Fibroblast of lung (primary cell): Measurements from ENCODE around the gene BBX. TPM values are rescaled to one million over a fixed set of nuclear protein-coding genes. Genes with fewer than 3 reads are reported as not detected.

Experiments used
- DNase-seq, 2 donors: peaks; one replicate each; pipeline versions ENCODE4 v3.0.0 to v3.0.0-alpha.2; 2010; ENCODE audit warnings: low read depth in 2 of 2
- H2AFZ ChIP-seq: 2 replicates; pipeline ENCODE4 v1.5.1; 2012; ENCODE audit warnings: low read length, control low read depth, inconsistent platforms
- H3K27ac ChIP-seq: 2 replicates; pipeline ENCODE4 v1.5.1; 2011; ENCODE audit warnings: low read length, control low read depth; ENCODE audit not compliant: insufficient read depth
- H3K27me3 ChIP-seq: 2 replicates; pipeline ENCODE4 v1.5.1; 2011; ENCODE audit warnings: mild to moderate bottlenecking, low read length; ENCODE audit not compliant: control insufficient read depth, insufficient read depth
- H3K36me3 ChIP-seq: 2 replicates; pipeline ENCODE4 v1.5.1; 2011; ENCODE audit warnings: low read length; ENCODE audit not compliant: control insufficient read depth, insufficient read depth
- H3K4me1 ChIP-seq: 2 replicates; pipeline ENCODE4 v1.5.1; 2011; ENCODE audit warnings: low read length; ENCODE audit not compliant: control insufficient read depth, insufficient read depth; ENCODE audit errors: extremely low read depth
- H3K4me2 ChIP-seq: 2 replicates; pipeline ENCODE4 v1.5.1; 2011; ENCODE audit warnings: low read length, control low read depth; ENCODE audit not compliant: insufficient read depth; ENCODE audit errors: extremely low read depth
- H3K4me3 ChIP-seq, 4 experiments: fragments of 200-600 bp in 1 of 4; sonication (generic) in 1 of 4; replicated peaks in 1 of 4; 2 replicates each; pipeline ENCODE4 v1.5.1; 2011 to 2016; ENCODE audit warnings: low read length in 4 of 4, low read depth in 3 of 4, mild to moderate bottlenecking in 3 of 4, control low read depth in 2 of 4, inconsistent platforms in 1 of 4, mixed read lengths in 1 of 4; ENCODE audit not compliant: insufficient read depth in 1 of 4; ENCODE audit errors: control extremely low read depth in 1 of 4
- H3K79me2 ChIP-seq: 2 replicates; pipeline ENCODE4 v1.5.1; 2012; ENCODE audit warnings: mild to moderate bottlenecking, low read length, inconsistent platforms; ENCODE audit not compliant: control insufficient read depth, insufficient read depth
- H3K9ac ChIP-seq: 2 replicates; pipeline ENCODE4 v1.5.1; 2011; ENCODE audit warnings: mild to moderate bottlenecking, low read length, control low read depth; ENCODE audit not compliant: insufficient read depth
- H3K9me3 ChIP-seq: 2 replicates; pipeline ENCODE4 v1.5.1; 2012; ENCODE audit warnings: low read depth, low read length; ENCODE audit not compliant: control insufficient read depth, insufficient read depth
- H4K20me1 ChIP-seq: 2 replicates; pipeline ENCODE4 v1.5.1; 2011; ENCODE audit warnings: low read length; ENCODE audit not compliant: control insufficient read depth, insufficient read depth; ENCODE audit errors: extremely low read depth
- CTCF ChIP-seq, 2 donors: IDR thresholded peaks in 1 of 2; conservative IDR thresholded peaks in 1 of 2; 1 replicate in 1 of 2; 2 replicates in 1 of 2; pipeline ENCODE4 v1.5.1; 2011 to 2012; ENCODE audit warnings: low read length in 2 of 2, control low read depth in 1 of 2, inconsistent platforms in 1 of 2, low read depth in 1 of 2, mild to moderate bottlenecking in 1 of 2
- EZH2 ChIP-seq: IDR thresholded peaks from 2 replicates; pipeline ENCODE4 v1.5.1; 2012; ENCODE audit warnings: low read length, control low read depth, mild to moderate bottlenecking; ENCODE audit errors: missing control alignments
- polyA plus RNA-seq, 2 donors: library from polyadenylated mRNA; depleted of rRNA in 1 of 2; stranded (reverse) in 1 of 2; unstranded in 1 of 2; fragments of >200 nt; gene quantifications; 2 replicates each; pipeline ENCODE4 v1.2.1, GENCODE V29; 2011 to 2012; ENCODE audit warnings: missing spikeins in 1 of 2
- total RNA-seq: library from RNA; depleted of rRNA; stranded (reverse); fragments of >200 nt; gene quantifications from 2 replicates; pipeline ENCODE4 v1.2.1, GENCODE V29; 2014

The BBX gene
- total and polyA plus RNA-seq, 2 donors (not counting 1 experiment from before 2014, with no cell fraction given) = 50.0 to 71.2 TPM

GRCh38 chr3:107520535-107520934 is 2.2 kb upstream of the BBX start:
- H4K20me1 ChIP-seq = no peaks in the 10 kb centered on the region
- no peaks in the 10 kb centered on the region for H3K4me1 ChIP-seq
- H3K27me3 ChIP-seq = no peaks in the 10 kb centered on the region
- no peaks in the 10 kb centered on the region for H3K36me3 ChIP-seq
- no peak for TF ChIP-seq EZH2
- TF ChIP-seq CTCF (conservative IDR thresholded peaks at IDR 0.05 in 1 of 2, IDR thresholded peaks at IDR 0.05 in 1 of 2; ENCODE audit: low read depth in 1 of 2, low read length in 2 of 2) = no peak
- H3K27ac ChIP-seq = no peak overlapping the region
- H3K9ac ChIP-seq = no peak overlapping the region
- H3K4me2 ChIP-seq = no peak overlapping the region
- no peaks in the 10 kb centered on the region for H3K9me3 ChIP-seq
- H2AFZ ChIP-seq = no peak overlapping the region
- H3K79me2 ChIP-seq = peaks cover 14% of the 10 kb centered on the region
- no peak overlapping the region for H3K4me3 ChIP-seq
- DNase-seq = no peak

GRCh38 chr3:107521469-107522059 is 1.2 kb upstream of the BBX start:
- Histone ChIP-seq H3K27me3 (no peaks in the 10 kb centered on the region), H3K36me3 (no peaks in the 10 kb centered on the region), H3K9me3 (no peaks in the 10 kb centered on the region), H3K9ac (no peak overlapping the region), H3K4me2 (no peak overlapping the region), H3K4me1 (peaks cover 3% of the 10 kb centered on the region), H3K27ac (no peak overlapping the region), H3K79me2 (peaks cover 22% of the 10 kb centered on the region), H2AFZ (no peak overlapping the region), H3K4me3 (no peak overlapping the region), H4K20me1 (no peaks in the 10 kb centered on the region)
- TF ChIP-seq CTCF (conservative IDR thresholded peaks at IDR 0.05 in 1 of 2, IDR thresholded peaks at IDR 0.05 in 1 of 2; ENCODE audit: low read depth in 1 of 2, low read length in 2 of 2) = no peak
- no peak for TF ChIP-seq EZH2
- DNase-seq = no peak

GRCh38 chr3:107523289-107523538 is 452 bp downstream of the BBX start:
- H2AFZ ChIP-seq = peak overlapping the region; percentile 97
- H3K27ac ChIP-seq = peak overlapping the region; percentile 3
- peaks cover 24% of the 10 kb centered on the region for H3K79me2 ChIP-seq
- TF ChIP-seq EZH2 (no peak), CTCF (conservative IDR thresholded peaks at IDR 0.05 in 1 of 2, IDR thresholded peaks at IDR 0.05 in 1 of 2; ENCODE audit: low read depth in 1 of 2, low read length in 2 of 2) (no peak)
- no peaks in the 10 kb centered on the region for H3K9me3 ChIP-seq
- H3K4me1 ChIP-seq = peaks cover 3% of the 10 kb centered on the region
- no peak overlapping the region for H3K4me2 ChIP-seq
- H4K20me1 ChIP-seq = no peaks in the 10 kb centered on the region
- peak overlapping the region; percentile 71 for H3K9ac ChIP-seq
- peak overlapping the region; percentile 84 to 88 (median 86) for H3K4me3 ChIP-seq
- DNase-seq = no peak
- H3K36me3 ChIP-seq = no peaks in the 10 kb centered on the region
- H3K27me3 ChIP-seq = no peaks in the 10 kb centered on the region
